ENCODE data around the gene ELOVL3.
"Not testable (repeated sequence)": the region's sequence is repeated elsewhere in the genome, so short reads cannot be mapped to it uniquely, and the experiment has no call there.

Gene ELOVL3

DNA sequence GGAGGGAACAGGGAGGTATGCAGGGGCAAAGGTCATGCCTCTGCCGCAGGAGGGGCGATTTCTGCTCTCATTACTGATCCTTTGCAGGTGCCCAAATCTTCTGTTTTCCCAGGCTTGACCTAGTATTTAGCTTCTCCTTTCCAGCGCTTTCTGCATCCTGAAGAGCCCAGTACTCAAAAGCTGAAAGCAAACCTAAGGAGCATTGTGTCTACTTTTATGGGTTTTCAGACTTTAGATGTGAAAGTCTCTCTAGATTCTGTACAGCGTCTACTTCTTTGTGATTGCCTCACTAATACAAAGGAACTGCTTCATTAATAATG, 19.8 kb downstream of the ELOVL3 start:
- in situ Hi-C loops (cut with MboI; ENCODE audit: low sequenced_read_pairs): loop anchor here (25.0 kb wide), 1 partner anchor 241 kb away; no protein-coding TSS in a partner anchor

DNA sequence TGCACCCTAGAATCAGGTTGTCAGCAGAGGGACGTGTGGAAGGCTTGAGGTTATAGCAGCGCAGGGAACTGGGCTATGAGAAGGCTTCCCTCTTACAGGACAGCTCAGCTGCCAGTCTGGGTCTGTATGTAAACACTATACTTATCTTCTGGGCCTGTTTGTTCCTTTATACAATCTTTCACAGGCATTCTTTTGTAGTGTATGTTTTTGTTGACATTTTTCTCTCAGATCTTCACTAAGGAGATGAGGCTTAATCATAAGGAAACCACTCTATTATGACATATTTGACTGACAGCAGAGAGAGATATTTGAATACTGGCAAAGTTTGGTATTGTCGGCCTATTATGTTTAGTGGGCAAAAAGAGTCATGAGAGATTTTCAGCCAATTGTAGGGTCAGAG, 20.2 kb downstream of the ELOVL3 start:
- in situ Hi-C loops (cut with MboI; ENCODE audit: low sequenced_read_pairs): loop anchor here (25.0 kb wide), 1 partner anchor 241 kb away; no protein-coding TSS in a partner anchor

DNA sequence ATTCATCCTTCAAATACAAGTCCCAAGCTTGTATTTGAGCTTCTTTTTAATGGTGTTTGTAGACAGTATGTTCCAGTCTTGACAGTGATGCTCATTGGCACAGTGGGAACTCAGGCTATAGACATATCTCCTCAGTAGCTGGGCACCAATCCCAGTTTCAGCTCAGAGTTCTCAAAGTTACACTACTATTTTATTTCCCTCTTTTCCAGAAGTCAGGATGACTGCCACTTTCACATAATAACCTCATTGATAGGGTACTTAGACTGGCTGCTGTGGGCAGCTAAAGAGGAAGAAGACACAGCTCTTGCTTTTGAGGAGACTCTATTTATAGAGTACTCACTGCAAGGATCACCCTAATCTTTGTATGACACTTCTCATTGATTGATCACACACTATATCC, 21.6 kb downstream of the ELOVL3 start:
- in situ Hi-C loops (cut with MboI; ENCODE audit: low sequenced_read_pairs): loop anchor here (25.0 kb wide), 1 partner anchor 240 kb away; no protein-coding TSS in a partner anchor

- in situ Hi-C loops (cut with MboI; ENCODE audit: low sequenced_read_pairs): not testable (repeated sequence)
These were observed 26.4 kb downstream of the ELOVL3 start for GRCh38 chr10:102252508-102252907.

DNA sequence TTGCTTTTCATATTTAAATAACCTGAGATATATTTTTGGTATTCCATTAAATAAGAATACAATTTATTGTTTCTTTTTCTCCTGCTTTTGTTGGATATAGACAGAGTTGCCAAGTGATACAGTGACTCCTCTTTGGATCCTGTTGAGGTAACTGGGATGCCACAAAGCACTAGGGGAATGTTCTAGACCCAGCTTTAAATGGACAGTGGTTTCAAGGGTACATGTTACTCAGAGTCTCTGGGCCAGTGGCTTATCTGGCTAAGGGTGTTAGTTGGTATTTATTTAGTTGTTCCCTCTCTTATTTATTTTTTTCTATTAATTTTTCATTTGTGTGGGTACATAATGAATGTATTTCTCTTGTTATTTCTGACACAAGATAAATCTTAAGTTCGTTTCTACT, 28.3 kb downstream of the ELOVL3 start:
- in situ Hi-C loops (cut with MboI; ENCODE audit: low sequenced_read_pairs): no loop called here

DNA sequence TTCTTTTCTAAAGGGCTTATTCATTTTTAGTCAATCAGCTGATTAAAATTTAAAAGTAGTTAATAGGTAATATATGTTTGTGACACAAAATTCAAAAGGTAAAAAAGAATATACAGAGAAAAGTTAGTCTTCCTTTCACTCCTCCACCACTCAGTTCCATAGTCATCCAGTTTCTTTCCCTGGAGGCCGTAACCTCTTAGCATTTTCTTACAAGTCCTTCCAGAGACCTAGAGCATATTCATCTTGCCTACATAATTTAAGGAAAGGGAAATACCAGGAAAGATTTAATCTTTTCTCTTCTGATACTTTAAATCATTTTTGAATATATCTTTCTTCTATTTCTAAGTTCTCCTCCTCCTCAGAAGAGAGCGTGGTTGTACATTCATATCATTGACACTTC, 29.3 kb downstream of the ELOVL3 start:
- in situ Hi-C loops (cut with MboI; ENCODE audit: low sequenced_read_pairs): no loop called here

DNA sequence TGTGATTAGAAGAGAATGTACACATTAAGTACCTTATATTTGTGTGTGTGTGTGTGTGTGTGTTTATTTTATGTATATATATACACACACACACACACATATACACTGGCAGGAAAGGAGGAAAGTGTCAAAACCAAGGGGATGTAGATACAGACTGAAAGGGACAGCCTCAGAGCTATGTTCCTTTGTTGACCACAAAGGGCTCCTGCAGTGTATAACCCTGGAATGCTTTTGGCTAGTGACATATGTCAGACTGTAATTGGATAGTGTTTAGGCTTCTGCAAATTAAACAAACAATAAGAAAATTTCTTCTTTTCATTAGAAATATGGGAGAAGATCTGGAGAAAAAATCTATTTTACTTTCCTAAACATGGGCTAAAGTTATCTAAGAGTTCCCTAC, 35.1 kb downstream of the ELOVL3 start:
- in situ Hi-C loops (cut with MboI; ENCODE audit: low sequenced_read_pairs): no loop called here

- in situ Hi-C loops (cut with MboI; ENCODE audit: low sequenced_read_pairs): no loop called here
These were observed 35.7 kb downstream of the ELOVL3 start for GRCh38 chr10:102261842-102262241.

GRCh38 chr10:102262744-102263370, 36.8 kb downstream of the ELOVL3 start:
- in situ Hi-C loops (cut with MboI; ENCODE audit: low sequenced_read_pairs): no loop called here

GRCh38 chr10:102264371-102264770, 38.3 kb downstream of the ELOVL3 start:
- in situ Hi-C loops (cut with MboI; ENCODE audit: low sequenced_read_pairs): no loop called here

GRCh38 chr10:102266670-102267069, 40.6 kb downstream of the ELOVL3 start:
- in situ Hi-C loops (cut with MboI; ENCODE audit: low sequenced_read_pairs): no loop called here

- in situ Hi-C loops (cut with MboI; ENCODE audit: low sequenced_read_pairs): no loop called here
These were observed 41.6 kb downstream of the ELOVL3 start for GRCh38 chr10:102267748-102268147.

- in situ Hi-C loops (cut with MboI; ENCODE audit: low sequenced_read_pairs): no loop called here
These were observed 42.3 kb downstream of the ELOVL3 start for GRCh38 chr10:102268375-102268888.

GRCh38 chr10:102269017-102269416, 42.9 kb downstream of the ELOVL3 start:
- in situ Hi-C loops (cut with MboI; ENCODE audit: low sequenced_read_pairs): no loop called here

DNA sequence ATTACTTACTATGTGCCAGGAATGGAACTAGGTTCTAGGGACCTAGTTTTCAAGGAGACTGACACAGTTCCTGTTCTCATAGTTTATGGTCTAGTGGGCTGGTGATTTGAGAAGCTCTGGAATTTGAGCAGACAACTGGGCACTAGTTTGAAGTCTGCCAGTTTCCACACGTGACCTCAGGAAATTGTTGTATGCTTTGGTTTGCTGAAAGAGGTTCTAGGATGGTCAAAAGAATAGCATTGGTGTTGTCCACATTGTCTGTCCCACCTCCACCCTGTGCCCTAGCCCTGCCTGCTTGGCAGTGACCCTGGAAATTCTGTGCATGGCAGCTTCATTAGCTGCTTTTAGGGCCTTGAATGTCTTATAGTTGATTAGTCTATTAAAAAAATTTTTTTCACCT, 48.0 kb downstream of the ELOVL3 start:
- in situ Hi-C loops (cut with MboI; ENCODE audit: low sequenced_read_pairs): no loop called here

GRCh38 chr10:102275343-102275742, 49.2 kb downstream of the ELOVL3 start:
- in situ Hi-C loops (cut with MboI; ENCODE audit: low sequenced_read_pairs): no loop called here

GRCh38 chr10:102279104-102279503, 53.0 kb downstream of the ELOVL3 start:
- in situ Hi-C loops (cut with MboI; ENCODE audit: low sequenced_read_pairs): no loop called here
